H1 (cell line): ENCODE results near the gene GRSF1. TPM values are rescaled to one million over a fixed set of nuclear protein-coding genes. Genes with fewer than 3 reads are reported as not detected.

Source experiments
- CBX5 ChIP-seq: fragments of 300-800, 300-1000 bp; sonication (generic); IDR thresholded peaks from 2 replicates; pipeline ENCODE4 v1.7.1; 2016; ENCODE audit warnings: antibody characterized with exemption, low read length, low read depth
- CBX8 ChIP-seq: fragments of 300-800, 300-1000 bp; sonication (generic); IDR thresholded peaks from 2 replicates; pipeline ENCODE4 v1.7.1; 2016; ENCODE audit warnings: low read depth, low read length, borderline replicate concordance
- CHD1 ChIP-seq: IDR thresholded peaks from 2 replicates; pipeline ENCODE4 v1.6.1; 2012; ENCODE audit warnings: low read depth, low read length, improper control_type of control experiment
- CHD2 ChIP-seq: IDR thresholded peaks from 2 replicates; pipeline ENCODE4 v1.6.1; 2012; ENCODE audit warnings: low read length, improper control_type of control experiment
- HDAC2 ChIP-seq, 2 experiments: fragments of 300-600 bp in 1 of 2; sonication (generic) in 1 of 2; IDR thresholded peaks; 2 replicates each; pipeline ENCODE4 v1.6.1; 2011 to 2012; ENCODE audit warnings: low read depth in 2 of 2, low read length in 2 of 2, mild to moderate bottlenecking in 2 of 2, moderate library complexity in 2 of 2, borderline replicate concordance in 1 of 2, inconsistent platforms in 1 of 2
- JUND ChIP-seq: IDR thresholded peaks from 2 replicates; pipeline ENCODE4 v1.6.1; 2011; ENCODE audit warnings: mild to moderate bottlenecking, improper control_type of control experiment, low read length
- MAFK ChIP-seq: IDR thresholded peaks from 2 replicates; pipeline ENCODE4 v1.6.1; 2012; ENCODE audit warnings: low read depth, mild to moderate bottlenecking, improper control_type of control experiment, low read length
- NANOG ChIP-seq: IDR thresholded peaks from 2 replicates; pipeline ENCODE4 v1.6.1; 2011; ENCODE audit warnings: low read length, low read depth, mild to moderate bottlenecking, inconsistent platforms; ENCODE audit not compliant: insufficient read depth, poor library complexity, severe bottlenecking
- PHF8 ChIP-seq: fragments of 200-600 bp; sonication (generic); conservative IDR thresholded peaks from 2 replicates; pipeline ENCODE4 v1.7.1; 2012; ENCODE audit warnings: low read depth, mild to moderate bottlenecking, inconsistent platforms, low read length, moderate library complexity
- RAD21 ChIP-seq, 2 experiments: IDR thresholded peaks in 1 of 2; conservative IDR thresholded peaks in 1 of 2; 2 replicates each; pipeline ENCODE4 v1.6.1; 2011; ENCODE audit warnings: low read depth in 2 of 2, low read length in 2 of 2, improper control_type of control experiment in 1 of 2, inconsistent platforms in 1 of 2, mild to moderate bottlenecking in 1 of 2, moderate library complexity in 1 of 2
- RNF2 ChIP-seq: fragments of 200-900, 300-1000 bp; sonication (generic); IDR thresholded peaks from 2 replicates; pipeline ENCODE4 v1.7.1; 2016; ENCODE audit warnings: borderline replicate concordance, low read depth, mild to moderate bottlenecking, antibody characterized with exemption, low read length; ENCODE audit not compliant: poor library complexity, severe bottlenecking; ENCODE audit errors: missing control alignments
- SIN3A ChIP-seq, 2 experiments: IDR thresholded peaks in 1 of 2; conservative IDR thresholded peaks in 1 of 2; 2 replicates each; pipeline ENCODE4 v1.6.1; 2011 to 2012; ENCODE audit warnings: low read length in 2 of 2, improper control_type of control experiment in 1 of 2, low read depth in 1 of 2, mild to moderate bottlenecking in 1 of 2
- SP4 ChIP-seq: IDR thresholded peaks from 2 replicates; pipeline ENCODE4 v1.6.1; 2012; ENCODE audit warnings: low read length, inconsistent platforms
- TEAD4 ChIP-seq: IDR thresholded peaks from 2 replicates; pipeline ENCODE4 v1.6.1; 2012; ENCODE audit warnings: low read depth, low read length, inconsistent platforms, mixed read lengths
- USF2 ChIP-seq: IDR thresholded peaks from 2 replicates; pipeline ENCODE4 v1.6.1; 2011; ENCODE audit warnings: low read length, improper control_type of control experiment
- polyA plus RNA-seq, 7 experiments: library from polyadenylated mRNA; depleted of rRNA in 3 of 7; stranded (reverse) in 5 of 7; unstranded in 2 of 7; fragments of >200 nt in 5 of 7; fragments of 200-250 nt in 2 of 7; gene quantifications; 1 replicate in 5 of 7; 2 replicates in 1 of 7; 4 replicates in 1 of 7; pipeline versions ENCODE4 v1.2.1 to v1.2.3, GENCODE V29; 2011 to 2013; ENCODE audit warnings: missing spikeins in 2 of 7, mixed read lengths in 2 of 7
- total RNA-seq: library from RNA; stranded (reverse); fragmentation: NEBNext Ultra II Directional; extraction: Animal tissue kit (Norgen Biotek cat#: 25700); gene quantifications from 2 replicates; pipeline ENCODE4 v1.2.1, GENCODE V29; 2021

Gene GRSF1
- total and polyA plus RNA-seq, 2 of the 8 experiments (the other 6 are each of a cell fraction or from before 2014, with no cell fraction given) = 44.3 to 112 TPM

GRCh38 chr4:70839589-70840093, at the start of gene GRSF1 (continued):
- TF ChIP-seq SP4 (0 out of 2 replicates have a peak, but pooled peaks have one; percentile 43), SIN3A (conservative IDR thresholded peaks at IDR 0.05 in 1 of 2, IDR thresholded peaks at IDR 0.05 in 1 of 2; ENCODE audit: low read depth in 1 of 2, low read length in 2 of 2) (peak; percentile 17 to 65; a peak in 1 of 4 replicates), NANOG (no peak), CHD2 (no peak), RNF2 (no peak), USF2 (no peak), CBX5 (no peak), JUND (no peak), HDAC2 (IDR thresholded peaks at IDR 0.05; ENCODE audit: borderline replicate concordance in 1 of 2, low read depth in 2 of 2, low read length in 2 of 2) (no peak), CHD1 (no peak), PHF8 (peak; percentile 89), MAFK (no peak), TEAD4 (no peak), RAD21 (IDR thresholded peaks at IDR 0.05 in 1 of 2, conservative IDR thresholded peaks at IDR 0.05 in 1 of 2; ENCODE audit: low read depth in 2 of 2, low read length in 2 of 2) (peak; percentile 12 to 21; a peak in 2 of 4 replicates), CBX8 (no peak)
